Kidney epithelial cell (primary cell): Measurements from ENCODE around the gene CTTN. TPM values are rescaled to one million over a fixed set of nuclear protein-coding genes. Genes with fewer than 3 reads are reported as not detected.

Experiments used
- DNase-seq: peaks from one replicate; pipeline ENCODE4 v3.0.0-alpha.2; 2010; ENCODE audit warnings: low read depth
- H3K27me3 ChIP-seq: 2 replicates; pipeline ENCODE4 v1.6.0; 2011; ENCODE audit warnings: low read length; ENCODE audit not compliant: control insufficient read depth, insufficient read depth
- H3K36me3 ChIP-seq: 2 replicates; pipeline ENCODE4 v1.5.1; 2011; ENCODE audit warnings: low read length; ENCODE audit not compliant: control insufficient read depth, insufficient read depth
- H3K4me3 ChIP-seq: 2 replicates; pipeline ENCODE4 v1.5.1; 2011; ENCODE audit warnings: low read depth, mild to moderate bottlenecking, control low read depth, low read length
- CTCF ChIP-seq: IDR thresholded peaks from 2 replicates; pipeline ENCODE4 v1.5.1; 2011; ENCODE audit warnings: mild to moderate bottlenecking, moderate library complexity, low read length, control low read depth, inconsistent platforms; ENCODE audit not compliant: insufficient read depth, poor library complexity, severe bottlenecking
- total RNA-seq: library from RNA; depleted of rRNA; stranded (reverse); fragments of >200 nt; gene quantifications from 2 replicates; pipeline ENCODE4 v1.2.3, GENCODE V29; 2015

Gene CTTN
- total RNA-seq, 1 donor from 2014 or later, result 296 TPM

DNA sequence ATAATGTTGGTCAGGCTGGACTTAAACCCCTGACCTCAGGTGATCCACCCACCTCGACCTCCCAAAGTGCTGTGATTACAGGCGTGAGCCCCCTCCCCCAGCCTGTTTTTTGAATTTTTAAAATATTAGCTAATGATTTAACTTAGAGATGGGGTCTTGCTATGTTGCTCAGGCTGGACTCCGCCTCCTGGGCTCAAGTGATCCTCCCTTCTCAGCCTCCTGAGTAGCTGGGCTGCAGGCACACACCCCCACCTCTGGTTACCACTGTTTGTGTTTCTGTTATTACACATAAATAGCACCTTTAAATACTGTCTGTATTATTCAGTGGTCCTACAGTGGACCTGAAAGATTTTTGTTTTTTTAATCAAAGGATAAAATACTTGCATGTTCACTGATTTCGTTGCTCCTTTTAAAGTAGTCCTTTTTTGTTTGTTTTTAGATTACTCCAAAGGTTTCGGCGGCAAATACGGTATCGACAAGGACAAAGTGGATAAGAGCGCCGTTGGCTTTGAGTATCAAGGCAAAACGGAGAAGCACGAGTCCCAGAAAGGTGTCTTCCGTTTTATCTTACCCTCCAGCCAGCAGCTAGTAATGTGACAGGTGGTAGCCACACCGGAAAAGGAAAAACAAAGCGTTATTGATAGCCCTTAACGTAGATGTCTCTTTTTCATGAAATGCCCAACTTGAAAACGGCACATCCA is 21.1 kb downstream of the CTTN start:
- Histone ChIP-seq H3K4me3 (no peak overlapping the region), H3K36me3 (peaks cover 3% of the 10 kb centered on the region), H3K27me3 (no peaks in the 10 kb centered on the region)
- no peak for TF ChIP-seq CTCF
- no peak for DNase-seq

- no peaks in the 10 kb centered on the region for H3K27me3 ChIP-seq
- no peak for TF ChIP-seq CTCF
- peak; percentile 42 for DNase-seq
- no peak overlapping the region for H3K4me3 ChIP-seq
- H3K36me3 ChIP-seq, result peaks cover 5% of the 10 kb centered on the region
These were observed 21.7 kb downstream of the CTTN start for GRCh38 chr11:70420008-70420464.

DNA sequence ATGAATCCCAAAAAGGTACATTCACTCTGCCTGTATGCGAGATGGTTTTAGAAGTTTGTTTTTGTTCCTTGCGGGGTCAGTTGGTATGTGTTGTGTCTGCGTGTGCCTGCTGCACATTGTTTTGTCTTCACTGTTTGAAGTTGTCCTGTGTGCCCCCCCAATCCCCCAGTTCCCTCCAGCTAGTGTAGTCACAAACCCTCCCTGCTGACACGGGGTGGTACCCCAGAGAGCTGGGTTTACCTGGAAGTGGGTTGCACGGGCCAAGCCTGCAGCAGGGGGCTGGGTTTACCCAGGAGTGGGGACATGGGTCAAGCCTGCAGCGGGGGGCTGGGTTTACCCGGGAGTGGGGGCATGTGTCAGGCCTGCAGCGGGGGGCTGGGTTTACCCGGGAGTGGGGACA is 22.2 kb downstream of the CTTN start:
- no peak for TF ChIP-seq CTCF
- H3K4me3 ChIP-seq, result no peak overlapping the region
- peaks cover 6% of the 10 kb centered on the region for H3K36me3 ChIP-seq
- no peak for DNase-seq
- H3K27me3 ChIP-seq, result no peaks in the 10 kb centered on the region

DNA sequence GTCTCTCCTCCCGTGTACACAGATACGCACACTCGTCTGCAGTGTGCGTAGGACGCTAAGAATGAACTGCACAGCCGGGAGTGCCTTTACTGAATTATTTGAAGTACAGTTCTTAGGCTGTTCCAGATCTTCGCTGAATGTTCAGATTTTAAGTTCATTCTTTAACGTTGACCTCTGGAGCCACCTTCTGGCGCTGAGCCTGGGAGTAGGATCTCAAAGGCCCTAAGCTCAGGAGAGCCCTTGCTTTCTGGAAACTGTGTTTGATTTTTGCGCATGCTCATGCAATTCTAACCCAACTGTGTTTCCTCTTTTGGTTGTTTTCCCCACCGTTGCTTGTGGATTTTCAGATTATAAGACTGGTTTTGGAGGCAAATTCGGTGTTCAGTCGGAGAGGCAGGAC is 22.8 kb downstream of the CTTN start:
- peaks cover 6% of the 10 kb centered on the region for H3K36me3 ChIP-seq
- no peak for DNase-seq
- no peak for TF ChIP-seq CTCF

DNA sequence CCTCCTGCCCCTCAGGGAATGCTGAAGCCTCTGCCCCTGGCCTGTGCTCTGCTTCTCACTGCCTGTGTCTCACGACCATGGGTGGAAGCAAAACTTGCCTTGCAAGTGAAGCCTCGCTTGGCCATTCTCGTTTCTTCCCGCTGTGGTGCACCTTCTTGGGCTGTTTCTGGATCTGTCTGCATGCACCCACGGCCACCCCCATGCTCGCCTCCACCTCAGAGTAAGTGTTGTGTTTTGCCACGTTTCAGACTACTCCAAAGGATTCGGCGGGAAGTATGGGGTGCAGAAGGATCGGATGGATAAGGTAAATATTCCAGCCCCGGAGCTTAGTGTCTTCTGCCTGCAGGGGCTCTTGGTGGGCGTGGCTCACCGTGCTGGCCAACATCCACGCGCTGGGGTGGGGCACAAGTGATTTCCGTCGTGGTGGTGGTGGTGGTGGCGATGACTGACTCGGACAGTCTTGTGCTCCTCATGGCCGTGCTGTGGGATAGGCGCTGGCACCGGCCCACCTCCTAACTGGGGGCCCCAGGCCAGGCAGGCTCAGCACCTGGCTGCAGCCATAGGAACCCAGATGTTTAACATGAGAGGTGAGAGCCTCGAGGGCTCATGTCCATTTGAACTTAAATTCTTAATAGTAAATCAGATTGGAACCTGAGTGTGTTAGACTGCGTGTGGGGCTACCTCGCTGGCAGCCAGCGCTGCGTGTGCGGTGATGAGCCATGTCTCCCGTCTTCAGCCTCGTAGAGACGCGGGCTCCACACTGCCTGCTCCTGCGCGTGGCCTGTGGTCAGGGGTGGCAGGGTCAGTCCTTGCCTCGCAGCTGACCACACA is 24.6 kb downstream of the CTTN start:
- no peak for DNase-seq
- H3K27me3 ChIP-seq, result no peaks in the 10 kb centered on the region
- H3K36me3 ChIP-seq, result peaks cover 6% of the 10 kb centered on the region
- TF ChIP-seq CTCF, result no peak
- no peak overlapping the region for H3K4me3 ChIP-seq

More for the DNA sequence above, 22.8 kb downstream of the CTTN start:
- no peaks in the 10 kb centered on the region for H3K27me3 ChIP-seq
- H3K4me3 ChIP-seq, result no peak overlapping the region
